ENCODE measurements around the gene MYO18B.

MYO18B gene

GRCh38 chr22:25696763-25697162 lies 45.2 kb upstream of the MYO18B start:
- DNase-seq (ENCODE audit: low read depth in 2 of 2): no peak
- TF ChIP-seq, protein P1, sequence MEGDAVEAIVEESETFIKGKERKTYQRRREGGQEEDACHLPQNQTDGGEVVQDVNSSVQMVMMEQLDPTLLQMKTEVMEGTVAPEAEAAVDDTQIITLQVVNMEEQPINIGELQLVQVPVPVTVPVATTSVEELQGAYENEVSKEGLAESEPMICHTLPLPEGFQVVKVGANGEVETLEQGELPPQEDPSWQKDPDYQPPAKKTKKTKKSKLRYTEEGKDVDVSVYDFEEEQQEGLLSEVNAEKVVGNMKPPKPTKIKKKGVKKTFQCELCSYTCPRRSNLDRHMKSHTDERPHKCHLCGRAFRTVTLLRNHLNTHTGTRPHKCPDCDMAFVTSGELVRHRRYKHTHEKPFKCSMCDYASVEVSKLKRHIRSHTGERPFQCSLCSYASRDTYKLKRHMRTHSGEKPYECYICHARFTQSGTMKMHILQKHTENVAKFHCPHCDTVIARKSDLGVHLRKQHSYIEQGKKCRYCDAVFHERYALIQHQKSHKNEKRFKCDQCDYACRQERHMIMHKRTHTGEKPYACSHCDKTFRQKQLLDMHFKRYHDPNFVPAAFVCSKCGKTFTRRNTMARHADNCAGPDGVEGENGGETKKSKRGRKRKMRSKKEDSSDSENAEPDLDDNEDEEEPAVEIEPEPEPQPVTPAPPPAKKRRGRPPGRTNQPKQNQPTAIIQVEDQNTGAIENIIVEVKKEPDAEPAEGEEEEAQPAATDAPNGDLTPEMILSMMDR (IDR thresholded peaks at IDR 0.05; ENCODE audit: low read depth, low read length): no peak

GRCh38 chr22:25697181-25697664 lies 44.8 kb upstream of the MYO18B start:
- peak in 1 of 2 donors; percentile 45 for DNase-seq (ENCODE audit: low read depth in 2 of 2)
- TF ChIP-seq, protein P1 (IDR thresholded peaks at IDR 0.05; ENCODE audit: low read depth, low read length): no peak
- no peak overlapping the region for H3K4me3 ChIP-seq (replicated peaks in 1 of 2; ENCODE audit: low read depth in 2 of 2, low read length in 2 of 2)

More at GRCh38 chr22:25696763-25697162, 45.2 kb upstream of the MYO18B start:
- no peak overlapping the region for H3K4me3 ChIP-seq (replicated peaks in 1 of 2; ENCODE audit: low read depth in 2 of 2, low read length in 2 of 2)

- DNase-seq (ENCODE audit: low read depth in 2 of 2): no peak
- TF ChIP-seq, protein P1 (IDR thresholded peaks at IDR 0.05; ENCODE audit: low read depth, low read length): no peak
- no peak overlapping the region for H3K4me3 ChIP-seq (replicated peaks in 1 of 2; ENCODE audit: low read depth in 2 of 2, low read length in 2 of 2)
Observed at GRCh38 chr22:25697978-25698377, 44.0 kb upstream of the MYO18B start.

GRCh38 chr22:25698461-25698860 lies 43.5 kb upstream of the MYO18B start:
- H3K4me3 ChIP-seq (replicated peaks in 1 of 2; ENCODE audit: low read depth in 2 of 2, low read length in 2 of 2): no peak overlapping the region
- TF ChIP-seq, protein P1 (IDR thresholded peaks at IDR 0.05; ENCODE audit: low read depth, low read length): no peak
- no peak for DNase-seq (ENCODE audit: low read depth in 2 of 2)

- no peak for DNase-seq (ENCODE audit: low read depth in 2 of 2)
- TF ChIP-seq, protein P1 (IDR thresholded peaks at IDR 0.05; ENCODE audit: low read depth, low read length): no peak
- H3K4me3 ChIP-seq (replicated peaks in 1 of 2; ENCODE audit: low read depth in 2 of 2, low read length in 2 of 2): no peak overlapping the region
Observed at GRCh38 chr22:25698978-25699377, 43.0 kb upstream of the MYO18B start.

GRCh38 chr22:25701056-25701780 lies 40.8 kb upstream of the MYO18B start:
- H3K4me3 ChIP-seq (replicated peaks in 1 of 2; ENCODE audit: low read depth in 2 of 2, low read length in 2 of 2): no peak overlapping the region
- peak in 1 of 2 donors; percentile 50 for DNase-seq (ENCODE audit: low read depth in 2 of 2)
- TF ChIP-seq, protein P1 (IDR thresholded peaks at IDR 0.05; ENCODE audit: low read depth, low read length): no peak

All from cardiac fibroblast (primary cell).